Stimulated activated effector memory CD8-positive, alpha-beta T cell treated with anti-CD3 and anti-CD28 coated beads, Interleukin-12 subunit alpha, Interleukin-12 subunit beta, amount 100 ng/mL, for 72 hours (primary cell): Measurements from ENCODE around the gene UCP3.
"Not testable (repeated sequence)": the region's sequence is repeated elsewhere in the genome, so short reads cannot be mapped to it uniquely, and the experiment has no call there.

Experiments used
- ATAC-seq: fragments of 150-1000 bp; cut with Tn5 transposase; 2 replicates; pipeline ENCODE4 v1.10.0; 2021
- DNase-seq, 2 donors: peaks; one replicate each; pipeline ENCODE4 v3.0.0; 2021 to 2022; ENCODE audit warnings: low spot score in 2 of 2
- H3K27ac Mint-ChIP-seq: one replicate; pipeline ENCODE4 v1.8.0; 2022; ENCODE audit warnings: mild to moderate bottlenecking, mixed read lengths
- H3K36me3 Mint-ChIP-seq: one replicate; pipeline ENCODE4 v1.8.0; 2022; ENCODE audit warnings: mild to moderate bottlenecking, mixed read lengths
- H3K4me1 Mint-ChIP-seq: one replicate; pipeline ENCODE4 v1.8.0; 2022; ENCODE audit warnings: mixed read lengths
- H3K4me3 Mint-ChIP-seq: one replicate; pipeline ENCODE4 v1.8.0; 2022; ENCODE audit warnings: mild to moderate bottlenecking, mixed read lengths
- H3K9me3 Mint-ChIP-seq: one replicate; pipeline ENCODE4 v1.8.0; 2022; ENCODE audit warnings: mixed read lengths

UCP3 gene

DNA sequence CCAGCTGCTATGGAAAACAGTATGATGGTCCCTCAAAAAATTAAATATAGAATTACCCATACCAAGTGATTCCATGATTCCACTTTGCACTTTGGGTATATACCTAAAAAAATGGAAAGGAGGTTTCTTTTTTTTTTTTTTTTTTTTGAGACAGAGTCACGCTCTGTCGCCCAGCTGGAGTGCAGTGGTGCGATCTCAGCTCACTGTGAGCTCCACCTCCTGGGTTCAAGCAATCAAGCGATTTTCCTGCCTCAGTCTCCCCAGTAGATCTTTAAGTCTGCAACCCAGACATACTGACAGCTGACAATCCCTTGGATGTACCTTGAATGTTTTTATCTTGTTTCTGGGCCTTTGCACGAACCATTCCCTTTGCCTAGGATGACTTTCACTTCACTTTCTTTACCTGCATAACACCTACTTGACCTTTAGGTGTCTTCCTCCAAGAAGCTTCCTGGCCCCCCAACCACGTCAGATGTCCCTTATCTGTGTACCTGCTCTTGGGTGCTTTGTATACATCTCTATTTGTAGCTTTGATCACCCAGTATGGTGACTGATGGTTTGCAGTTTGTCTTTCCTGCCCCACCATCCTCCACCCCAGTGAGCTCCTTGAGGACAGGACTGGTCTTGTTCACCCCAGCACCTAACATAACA is 11.6 kb downstream of the UCP3 start:
- Mint-ChIP-seq H3K27ac (peak overlapping the region; percentile 99), H3K4me1 (peaks cover 68% of the 10 kb centered on the region), H3K4me3 (peak overlapping the region; percentile 8), H3K9me3 (no peaks in the 10 kb centered on the region), H3K36me3 (peaks cover 13% of the 10 kb centered on the region)
- DNase-seq, result no peak
- ATAC-seq, result no peak

DNA sequence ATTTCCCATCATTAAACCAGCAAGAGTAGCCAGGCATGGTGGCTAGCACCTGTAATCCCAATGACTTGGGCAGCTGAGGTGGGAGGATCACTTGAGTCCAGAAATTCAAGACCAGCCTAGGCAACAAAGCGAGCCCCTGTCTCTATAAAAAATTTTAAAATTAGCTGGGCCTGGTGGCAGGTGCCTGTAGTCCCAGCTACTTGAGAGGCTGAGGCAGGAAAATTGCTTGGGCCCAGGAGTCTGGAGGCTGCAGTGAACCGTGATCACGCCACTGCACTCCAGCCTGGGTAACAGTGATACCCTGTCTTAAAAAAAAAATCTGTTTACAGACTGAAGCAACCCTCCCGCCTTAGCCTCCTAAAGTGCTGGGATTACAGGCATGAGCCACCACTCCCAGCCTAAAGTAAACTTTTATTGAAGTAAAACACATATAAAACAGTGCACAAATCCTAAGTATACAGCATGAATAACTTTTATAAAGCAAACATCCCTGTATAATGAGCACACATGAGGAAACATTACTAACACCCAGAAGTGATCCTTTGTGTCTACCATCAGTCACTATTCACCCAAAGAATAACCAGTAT is 12.6 kb downstream of the UCP3 start:
- DNase-seq, result no peak
- no peak for ATAC-seq
- H3K4me1 Mint-ChIP-seq, result peaks cover 59% of the 10 kb centered on the region
- H3K27ac Mint-ChIP-seq, result peak overlapping the region; percentile 99
- peak overlapping the region; percentile 74 for H3K4me3 Mint-ChIP-seq
- H3K9me3 Mint-ChIP-seq, result no peaks in the 10 kb centered on the region
- peaks cover 8% of the 10 kb centered on the region for H3K36me3 Mint-ChIP-seq

DNA sequence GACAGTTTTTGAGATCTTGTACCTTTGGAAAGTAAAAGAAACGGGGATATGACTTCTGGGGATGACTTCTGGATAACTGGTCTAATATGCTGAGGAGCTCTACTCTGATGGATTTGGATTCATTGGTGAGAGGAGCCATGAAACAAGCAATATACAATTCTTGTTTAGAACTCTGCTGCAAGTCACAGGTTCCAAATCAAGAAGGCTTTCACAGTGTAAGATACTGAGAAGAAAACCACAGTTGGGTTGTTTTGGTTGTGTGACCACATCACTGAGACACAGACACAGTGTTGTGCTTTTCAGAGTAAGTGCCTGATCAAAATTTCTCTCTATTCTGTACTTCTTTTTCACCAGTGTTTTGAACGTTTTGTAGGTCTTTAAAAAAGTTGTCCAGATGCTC is 13.2 kb downstream of the UCP3 start:
- ATAC-seq (peak; percentile 86), DNase-seq (no peak)
- Mint-ChIP-seq H3K4me3 (peak overlapping the region; percentile 74), H3K27ac (peak overlapping the region; percentile 99), H3K4me1 (peaks cover 53% of the 10 kb centered on the region), H3K9me3 (no peaks in the 10 kb centered on the region), H3K36me3 (peaks cover 8% of the 10 kb centered on the region)

DNA sequence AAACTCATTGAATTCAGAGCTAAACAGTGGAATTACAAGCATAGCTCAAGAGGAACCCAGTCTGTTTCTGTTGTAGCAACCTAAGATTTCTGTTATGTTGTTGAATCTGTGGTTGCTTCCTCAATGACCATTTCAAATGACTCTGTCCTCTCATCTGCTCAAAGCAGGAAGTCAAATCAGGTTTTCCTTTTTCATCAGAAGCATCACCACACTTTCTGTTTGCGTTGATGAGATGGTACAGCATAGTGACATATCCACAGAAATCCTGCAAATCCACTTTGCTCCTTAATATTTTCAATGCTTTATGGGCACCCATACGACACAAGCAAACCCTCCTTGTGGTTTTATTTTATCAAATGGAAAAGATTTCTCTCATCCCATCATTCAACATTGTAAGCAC is 13.6 kb downstream of the UCP3 start:
- Mint-ChIP-seq H3K27ac (peak overlapping the region; percentile 99), H3K9me3 (no peaks in the 10 kb centered on the region), H3K36me3 (peaks cover 8% of the 10 kb centered on the region), H3K4me1 (peaks cover 48% of the 10 kb centered on the region), H3K4me3 (peak overlapping the region; percentile 74)
- DNase-seq, result no peak
- peak; percentile 91 for ATAC-seq

DNA sequence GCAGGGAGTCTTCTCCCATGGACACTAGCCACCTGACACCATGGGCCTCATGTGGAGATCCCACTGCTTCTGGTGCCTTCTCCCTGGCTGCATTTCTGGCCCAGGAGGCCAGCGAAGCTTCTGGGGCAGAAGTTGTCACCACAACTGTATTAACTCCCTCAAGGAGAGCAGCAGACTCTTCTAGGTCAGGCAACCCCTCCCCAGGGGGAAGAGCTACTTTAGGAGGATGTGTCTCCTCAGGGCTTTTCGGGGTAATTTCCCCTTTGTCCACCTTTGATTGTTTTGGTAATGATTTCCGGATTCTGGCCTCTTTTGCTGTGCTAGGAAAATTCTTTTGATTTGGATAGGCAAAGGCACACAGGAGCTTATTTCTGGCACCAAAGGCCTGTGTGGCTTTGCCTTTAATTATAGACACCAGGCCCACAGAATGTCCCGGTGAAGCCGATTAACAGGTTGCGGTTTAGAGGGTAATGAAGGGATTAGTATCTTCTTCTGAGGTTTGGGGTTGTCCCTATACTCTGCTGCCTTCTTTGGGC is 17.3 kb downstream of the UCP3 start:
- Mint-ChIP-seq H3K36me3 (peaks cover 8% of the 10 kb centered on the region), H3K4me3 (no peak overlapping the region)

DNA sequence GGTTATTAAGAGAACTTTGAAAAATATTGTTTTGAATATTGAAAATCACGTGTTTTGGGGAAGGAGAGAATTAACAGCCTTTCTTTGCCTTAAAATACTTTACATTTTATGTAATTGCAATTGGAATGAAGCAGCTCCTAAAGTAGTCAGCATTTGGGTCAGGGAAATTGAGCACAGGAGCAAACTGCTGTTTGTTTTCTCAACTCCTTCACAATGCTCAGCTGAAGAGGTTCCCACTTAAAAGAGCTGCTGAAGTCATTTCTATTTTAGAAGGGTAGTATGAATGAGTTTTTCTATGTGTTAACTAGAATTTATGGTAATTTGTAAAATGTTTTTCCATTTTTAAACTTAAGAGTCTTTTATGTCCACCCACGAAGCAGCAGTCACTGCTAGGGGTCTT is 18.2 kb downstream of the UCP3 start:
- no peak for DNase-seq

More for the DNA sequence above, 17.3 kb downstream of the UCP3 start:
- ATAC-seq (no peak), DNase-seq (no peak)
- H3K27ac Mint-ChIP-seq, result peak overlapping the region; percentile 40
- peaks cover 28% of the 10 kb centered on the region for H3K4me1 Mint-ChIP-seq
- H3K9me3 Mint-ChIP-seq, result no peaks in the 10 kb centered on the region

DNA sequence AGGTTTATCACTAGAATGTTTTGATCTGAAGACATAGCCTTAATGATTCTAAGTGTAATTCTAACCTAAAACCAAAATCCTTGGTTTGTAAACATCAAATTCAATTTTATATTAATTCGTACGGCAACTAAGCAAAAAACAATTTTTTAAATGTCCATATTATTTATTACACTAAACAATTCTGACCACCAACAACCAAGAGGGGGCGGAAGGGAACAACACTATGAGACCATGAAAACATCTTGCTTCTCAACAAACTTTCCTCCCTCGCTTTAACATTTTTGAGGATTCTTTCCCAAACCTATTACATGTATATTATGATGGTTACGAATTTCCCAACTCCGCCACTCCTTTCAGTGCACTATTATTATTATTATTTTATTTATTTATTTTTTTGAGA is 19.7 kb downstream of the UCP3 start:
- Mint-ChIP-seq H3K4me3 (no peak overlapping the region), H3K27ac (no peak overlapping the region), H3K36me3 (no peaks in the 10 kb centered on the region), H3K9me3 (no peaks in the 10 kb centered on the region), H3K4me1 (peaks cover 15% of the 10 kb centered on the region)
- no peak for DNase-seq
- ATAC-seq, result no peak

More for the DNA sequence above, 18.2 kb downstream of the UCP3 start:
- H3K4me1 Mint-ChIP-seq, result peaks cover 20% of the 10 kb centered on the region
- H3K9me3 Mint-ChIP-seq, result no peaks in the 10 kb centered on the region
- H3K36me3 Mint-ChIP-seq, result peaks cover 5% of the 10 kb centered on the region
- H3K27ac Mint-ChIP-seq, result no peak overlapping the region
- no peak for ATAC-seq
- no peak overlapping the region for H3K4me3 Mint-ChIP-seq

DNA sequence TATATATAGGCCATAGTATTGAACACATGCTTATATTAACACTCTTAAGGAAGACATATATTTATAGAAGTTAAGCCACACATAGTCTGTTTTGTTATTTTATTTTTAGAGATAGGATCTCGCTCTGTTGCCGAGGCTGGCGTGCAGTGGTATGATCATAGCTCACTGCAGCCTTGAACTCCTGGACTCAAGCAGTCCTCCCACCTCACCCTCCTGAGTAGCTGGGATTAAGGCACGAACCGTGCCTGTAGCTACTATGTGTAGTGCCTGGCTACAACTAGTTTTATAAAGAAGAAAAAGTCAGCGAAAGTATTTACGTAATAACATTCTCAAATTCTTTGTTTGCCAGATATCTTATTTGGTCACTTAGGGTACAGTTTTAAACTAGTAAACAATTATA is 20.7 kb downstream of the UCP3 start:
- Mint-ChIP-seq H3K27ac (no peak overlapping the region), H3K4me3 (no peak overlapping the region), H3K4me1 (peaks cover 23% of the 10 kb centered on the region), H3K9me3 (no peaks in the 10 kb centered on the region), H3K36me3 (peaks cover 1% of the 10 kb centered on the region)
- no peak for DNase-seq
- ATAC-seq, result no peak

DNA sequence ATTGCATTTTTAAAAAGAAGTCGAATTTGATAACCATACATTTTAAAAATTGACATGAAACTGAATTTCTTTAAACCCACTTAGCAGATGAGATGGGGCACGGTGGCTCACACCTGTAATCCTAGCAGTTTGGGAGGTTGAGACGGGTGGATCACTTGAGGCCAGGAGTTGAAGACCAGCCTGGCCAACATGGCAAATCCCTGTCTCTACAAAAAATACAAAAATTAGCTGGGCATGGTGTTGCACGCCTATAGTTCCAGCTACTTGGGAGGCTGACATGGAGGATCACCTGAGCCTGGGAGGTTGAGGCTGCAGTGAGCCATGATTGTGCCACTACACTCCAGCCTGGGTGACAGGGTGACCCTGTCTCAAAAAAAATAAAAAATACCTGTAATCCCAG is 23.2 kb downstream of the UCP3 start:
- peaks cover 31% of the 10 kb centered on the region for H3K4me1 Mint-ChIP-seq
- H3K27ac Mint-ChIP-seq, H3K4me3 Mint-ChIP-seq: not testable (repeated sequence)

DNA sequence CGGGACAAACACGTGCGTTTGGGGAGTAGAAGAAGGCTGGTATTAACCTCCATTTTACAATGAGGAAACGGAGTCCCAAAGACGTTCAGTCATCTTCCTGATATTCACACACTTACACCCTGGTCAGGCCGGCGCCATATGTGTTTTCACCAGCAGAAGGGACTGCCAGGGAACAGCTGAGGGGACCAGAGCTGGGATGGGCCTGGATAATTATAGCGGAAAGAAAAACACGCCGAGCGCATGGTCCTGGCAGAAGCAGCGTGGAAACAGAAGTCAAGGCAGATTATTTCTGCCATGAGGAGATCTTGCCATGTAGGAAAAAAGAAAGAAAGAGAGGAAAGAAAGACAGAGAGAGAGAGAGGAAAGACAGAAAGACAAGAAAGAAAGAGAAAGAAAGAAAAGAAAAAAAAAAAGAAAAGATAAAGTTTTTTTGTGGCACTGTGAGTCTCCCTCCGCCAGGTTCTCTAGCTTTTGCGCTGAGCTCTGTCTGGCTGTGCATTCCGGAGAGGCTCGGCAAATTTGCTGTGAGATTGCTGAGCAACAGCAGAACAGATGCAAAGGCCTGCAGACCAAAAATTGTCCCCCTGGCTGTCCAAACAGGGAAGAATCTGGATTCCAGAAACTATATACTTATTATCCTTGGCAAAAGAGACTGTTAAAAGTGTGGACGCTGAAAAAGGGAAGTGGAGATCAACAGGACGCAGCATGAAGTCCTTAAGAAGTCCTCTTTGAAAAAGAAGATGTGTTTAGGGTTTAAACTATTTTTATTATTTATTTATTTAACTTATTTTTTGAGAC is 24.9 kb downstream of the UCP3 start:
- ATAC-seq (no peak), DNase-seq (no peak)
- peak overlapping the region; percentile 98 for H3K27ac Mint-ChIP-seq
- peaks cover 44% of the 10 kb centered on the region for H3K36me3 Mint-ChIP-seq
- no peaks in the 10 kb centered on the region for H3K9me3 Mint-ChIP-seq
- H3K4me3 Mint-ChIP-seq, result peak overlapping the region; percentile 99
- H3K4me1 Mint-ChIP-seq, result peaks cover 47% of the 10 kb centered on the region

More for the DNA sequence above, 23.2 kb downstream of the UCP3 start:
- not testable (repeated sequence) for H3K9me3 Mint-ChIP-seq, ATAC-seq, DNase-seq
- peaks cover 27% of the 10 kb centered on the region for H3K36me3 Mint-ChIP-seq

DNA sequence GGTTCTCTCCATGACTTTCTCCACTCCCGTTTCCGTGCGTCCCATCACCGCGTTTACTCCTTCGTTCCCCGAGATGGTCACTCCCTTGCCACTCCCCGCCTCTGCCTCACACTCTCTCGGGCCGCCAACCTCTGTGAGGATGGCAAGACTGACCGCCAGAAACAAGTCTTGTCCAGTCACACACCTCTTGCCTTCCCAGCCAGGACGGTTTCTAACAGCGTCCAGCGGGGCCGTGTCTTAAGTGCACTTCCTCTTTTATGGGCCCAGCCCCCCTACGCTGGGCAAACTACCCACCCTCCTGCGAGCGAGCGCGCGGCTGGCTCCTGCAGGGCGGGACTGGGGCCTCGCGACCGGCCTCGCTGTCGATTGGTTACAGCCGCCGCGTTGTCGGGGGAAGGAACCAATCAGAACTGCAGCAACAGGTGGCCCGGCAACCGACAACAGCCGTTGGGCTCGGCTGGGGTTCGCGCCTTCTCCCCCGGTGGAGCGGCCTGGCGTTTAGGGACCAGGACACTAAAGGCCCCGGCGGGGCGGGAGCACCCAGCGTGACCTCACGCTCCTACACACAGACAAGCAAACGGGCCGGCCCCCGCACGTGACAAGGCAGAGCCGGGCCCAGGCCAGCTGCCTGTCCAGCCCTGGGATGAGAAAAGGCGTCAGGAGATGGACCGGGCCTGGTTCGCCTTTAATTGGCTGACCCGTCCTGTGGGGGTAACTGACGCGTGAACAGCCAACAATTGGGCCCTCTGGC is 25.7 kb downstream of the UCP3 start:
- no peaks in the 10 kb centered on the region for H3K9me3 Mint-ChIP-seq
- peak overlapping the region; percentile 99 for H3K4me3 Mint-ChIP-seq
- H3K27ac Mint-ChIP-seq, result peak overlapping the region; percentile 98
- H3K36me3 Mint-ChIP-seq, result peaks cover 52% of the 10 kb centered on the region
- peak; percentile 89 for ATAC-seq
- peak; percentile 80 to 96 for DNase-seq
- H3K4me1 Mint-ChIP-seq, result peaks cover 55% of the 10 kb centered on the region

DNA sequence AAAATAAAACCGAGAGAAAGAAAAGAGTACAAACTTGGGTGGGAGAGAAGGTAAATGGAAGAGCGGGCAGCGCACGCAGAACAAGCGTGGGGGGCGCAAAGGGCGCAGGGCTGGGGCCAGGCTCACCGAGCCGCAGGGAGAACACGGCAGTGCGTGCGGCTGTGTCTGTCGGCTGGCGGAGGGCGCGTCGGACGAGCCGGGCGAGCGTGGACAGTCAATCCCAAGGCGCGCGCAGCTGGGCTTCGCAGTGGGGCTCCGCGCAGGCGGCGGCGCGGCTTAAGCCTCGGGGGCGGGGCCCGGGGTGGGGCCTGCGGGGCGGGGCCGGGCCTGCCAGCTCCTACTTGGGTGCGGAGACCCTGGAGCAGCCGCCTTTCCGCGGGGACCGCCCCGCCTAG is 26.3 kb downstream of the UCP3 start, which contains the start of gene UCP2:
Gene UCP2, minus strand, starts transcription at position 249 of the 395 bp plus-strand sequence. CDS start 4,465 bp downstream, outside the sequence.
- Mint-ChIP-seq H3K36me3 (peaks cover 57% of the 10 kb centered on the region), H3K9me3 (no peaks in the 10 kb centered on the region), H3K4me1 (peaks cover 61% of the 10 kb centered on the region), H3K4me3 (peak within 1 kb of the TSS; percentile 99), H3K27ac (peak within 1 kb of the TSS; percentile 98)
- DNase-seq, result peak in 1 of 2 donors; percentile 79
- ATAC-seq, result peak; percentile 84

DNA sequence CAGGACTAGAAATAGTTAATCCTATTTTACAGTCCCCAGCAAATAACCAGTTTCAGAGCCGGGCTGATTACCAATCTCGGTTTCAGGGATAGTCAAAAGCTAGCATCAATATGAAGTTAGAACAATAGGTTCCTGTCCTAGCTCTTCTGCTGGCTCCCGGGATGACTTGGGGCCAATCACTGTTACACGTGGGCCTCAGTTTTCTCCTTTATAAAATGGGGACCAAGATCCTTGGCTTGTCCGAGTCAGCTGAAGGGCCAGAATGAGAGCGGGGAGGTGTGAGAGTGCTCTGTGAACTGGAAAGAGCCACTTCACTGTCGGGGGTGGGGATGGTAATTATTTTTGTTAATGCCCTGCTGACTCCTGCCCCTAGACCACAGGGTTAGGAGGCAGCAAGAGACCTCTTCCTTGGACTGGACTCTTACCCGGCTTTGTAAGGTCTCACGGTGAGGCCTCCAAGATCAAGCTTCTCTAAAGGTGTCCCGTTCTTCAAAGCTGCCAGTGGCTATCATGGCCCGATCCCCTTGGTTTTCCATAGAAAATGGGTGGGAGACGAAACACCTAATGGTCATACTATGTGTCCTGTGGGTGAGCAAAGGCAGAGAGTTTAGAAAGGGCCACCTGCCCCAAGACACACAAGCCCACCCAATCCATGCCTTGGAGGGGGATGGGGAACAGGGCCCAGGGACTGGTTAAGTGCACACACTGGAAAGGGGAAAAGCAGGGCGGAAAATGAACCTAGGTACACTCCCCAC is 27.7 kb downstream of the UCP3 start:
- H3K27ac Mint-ChIP-seq, result peak overlapping the region; percentile 98
- H3K4me1 Mint-ChIP-seq, result peaks cover 75% of the 10 kb centered on the region
- no peak for ATAC-seq
- peak overlapping the region; percentile 99 for H3K4me3 Mint-ChIP-seq
- DNase-seq, result peak in 1 of 2 donors; percentile 60
- H3K36me3 Mint-ChIP-seq, result peaks cover 71% of the 10 kb centered on the region
- no peaks in the 10 kb centered on the region for H3K9me3 Mint-ChIP-seq
